HG02870 (cell line): ENCODE results near the gene MSL2.
"Not testable (repeated sequence)": the region's sequence is repeated elsewhere in the genome, so short reads cannot be mapped to it uniquely, and the experiment has no call there.

Source experiments
- ATAC-seq: cut with Tn5 transposase; IDR thresholded peaks from one replicate; pipeline ENCODE4 v1.9.1; 2021; ENCODE audit warnings: mild to moderate bottlenecking, moderate library complexity; ENCODE audit not compliant: unreplicated experiment

Gene MSL2

GRCh38 chr3:136146981-136147729 is 49.0 kb downstream of the MSL2 start:
- ATAC-seq, result no peak

- not testable (repeated sequence) for ATAC-seq
Measured at GRCh38 chr3:136144397-136144796, 51.7 kb downstream of the MSL2 start.

- ATAC-seq, result no peak
Measured at GRCh38 chr3:136142592-136142991, 53.5 kb downstream of the MSL2 start.

- ATAC-seq, result no peak
Measured at GRCh38 chr3:136141891-136142290, 54.2 kb downstream of the MSL2 start.

- no peak for ATAC-seq
Measured at GRCh38 chr3:136141291-136141785, 54.8 kb downstream of the MSL2 start.

GRCh38 chr3:136136454-136136853 is 59.7 kb downstream of the MSL2 start:
- no peak for ATAC-seq

GRCh38 chr3:136135039-136135802 is 60.9 kb downstream of the MSL2 start:
- no peak for ATAC-seq

- ATAC-seq, result no peak
Measured at GRCh38 chr3:136134091-136134490, 62.0 kb downstream of the MSL2 start.

- ATAC-seq, result not testable (repeated sequence)
Measured at GRCh38 chr3:136131647-136132046, 64.5 kb downstream of the MSL2 start.

- no peak for ATAC-seq
Measured at GRCh38 chr3:136122006-136122405, 74.1 kb downstream of the MSL2 start.

- peak; percentile 70 for ATAC-seq
Measured at GRCh38 chr3:136120373-136121348, 75.5 kb downstream of the MSL2 start.

- ATAC-seq, result not testable (repeated sequence)
Measured at GRCh38 chr3:136119783-136120182, 76.4 kb downstream of the MSL2 start.

- not testable (repeated sequence) for ATAC-seq
Measured at GRCh38 chr3:136119332-136119731, 76.8 kb downstream of the MSL2 start.

- ATAC-seq, result no peak
Measured at GRCh38 chr3:136114421-136114820, 81.7 kb downstream of the MSL2 start.

GRCh38 chr3:136110481-136110880 is 85.7 kb downstream of the MSL2 start:
- no peak for ATAC-seq

GRCh38 chr3:136109499-136109898 is 86.6 kb downstream of the MSL2 start:
- peak; percentile 96 for ATAC-seq

- ATAC-seq, result no peak
Measured at GRCh38 chr3:136106101-136106500, 90.0 kb downstream of the MSL2 start.

- ATAC-seq, result no peak
Measured at GRCh38 chr3:136105044-136105443, 91.1 kb downstream of the MSL2 start.
